ENCODE results near the gene TNFAIP8L2.

DNA sequence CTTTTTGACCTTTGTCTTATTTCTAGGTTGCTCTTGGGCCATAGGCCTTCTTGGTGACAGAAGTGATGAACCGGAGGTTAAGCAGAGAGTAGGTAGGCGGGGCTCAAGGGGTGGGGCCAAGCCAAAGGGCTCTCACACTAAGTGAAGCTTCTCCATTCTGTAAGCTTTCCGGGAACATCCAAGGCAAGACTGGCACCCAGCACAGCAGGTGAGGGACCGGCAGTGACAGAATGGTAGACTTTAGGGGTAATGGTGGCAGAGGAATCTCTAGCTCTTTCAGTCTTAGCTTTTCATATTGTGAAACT lies at the start of gene TNFAIP8L2:
- TF ChIP-seq, protein P1, sequence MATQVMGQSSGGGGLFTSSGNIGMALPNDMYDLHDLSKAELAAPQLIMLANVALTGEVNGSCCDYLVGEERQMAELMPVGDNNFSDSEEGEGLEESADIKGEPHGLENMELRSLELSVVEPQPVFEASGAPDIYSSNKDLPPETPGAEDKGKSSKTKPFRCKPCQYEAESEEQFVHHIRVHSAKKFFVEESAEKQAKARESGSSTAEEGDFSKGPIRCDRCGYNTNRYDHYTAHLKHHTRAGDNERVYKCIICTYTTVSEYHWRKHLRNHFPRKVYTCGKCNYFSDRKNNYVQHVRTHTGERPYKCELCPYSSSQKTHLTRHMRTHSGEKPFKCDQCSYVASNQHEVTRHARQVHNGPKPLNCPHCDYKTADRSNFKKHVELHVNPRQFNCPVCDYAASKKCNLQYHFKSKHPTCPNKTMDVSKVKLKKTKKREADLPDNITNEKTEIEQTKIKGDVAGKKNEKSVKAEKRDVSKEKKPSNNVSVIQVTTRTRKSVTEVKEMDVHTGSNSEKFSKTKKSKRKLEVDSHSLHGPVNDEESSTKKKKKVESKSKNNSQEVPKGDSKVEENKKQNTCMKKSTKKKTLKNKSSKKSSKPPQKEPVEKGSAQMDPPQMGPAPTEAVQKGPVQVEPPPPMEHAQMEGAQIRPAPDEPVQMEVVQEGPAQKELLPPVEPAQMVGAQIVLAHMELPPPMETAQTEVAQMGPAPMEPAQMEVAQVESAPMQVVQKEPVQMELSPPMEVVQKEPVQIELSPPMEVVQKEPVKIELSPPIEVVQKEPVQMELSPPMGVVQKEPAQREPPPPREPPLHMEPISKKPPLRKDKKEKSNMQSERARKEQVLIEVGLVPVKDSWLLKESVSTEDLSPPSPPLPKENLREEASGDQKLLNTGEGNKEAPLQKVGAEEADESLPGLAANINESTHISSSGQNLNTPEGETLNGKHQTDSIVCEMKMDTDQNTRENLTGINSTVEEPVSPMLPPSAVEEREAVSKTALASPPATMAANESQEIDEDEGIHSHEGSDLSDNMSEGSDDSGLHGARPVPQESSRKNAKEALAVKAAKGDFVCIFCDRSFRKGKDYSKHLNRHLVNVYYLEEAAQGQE (IDR thresholded peaks at IDR 0.05) = no peak
- TF ChIP-seq, protein P2, sequence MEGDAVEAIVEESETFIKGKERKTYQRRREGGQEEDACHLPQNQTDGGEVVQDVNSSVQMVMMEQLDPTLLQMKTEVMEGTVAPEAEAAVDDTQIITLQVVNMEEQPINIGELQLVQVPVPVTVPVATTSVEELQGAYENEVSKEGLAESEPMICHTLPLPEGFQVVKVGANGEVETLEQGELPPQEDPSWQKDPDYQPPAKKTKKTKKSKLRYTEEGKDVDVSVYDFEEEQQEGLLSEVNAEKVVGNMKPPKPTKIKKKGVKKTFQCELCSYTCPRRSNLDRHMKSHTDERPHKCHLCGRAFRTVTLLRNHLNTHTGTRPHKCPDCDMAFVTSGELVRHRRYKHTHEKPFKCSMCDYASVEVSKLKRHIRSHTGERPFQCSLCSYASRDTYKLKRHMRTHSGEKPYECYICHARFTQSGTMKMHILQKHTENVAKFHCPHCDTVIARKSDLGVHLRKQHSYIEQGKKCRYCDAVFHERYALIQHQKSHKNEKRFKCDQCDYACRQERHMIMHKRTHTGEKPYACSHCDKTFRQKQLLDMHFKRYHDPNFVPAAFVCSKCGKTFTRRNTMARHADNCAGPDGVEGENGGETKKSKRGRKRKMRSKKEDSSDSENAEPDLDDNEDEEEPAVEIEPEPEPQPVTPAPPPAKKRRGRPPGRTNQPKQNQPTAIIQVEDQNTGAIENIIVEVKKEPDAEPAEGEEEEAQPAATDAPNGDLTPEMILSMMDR (IDR thresholded peaks at IDR 0.05) = no peak
- no peak for TF ChIP-seq JUN (IDR thresholded peaks at IDR 0.05)
- TF ChIP-seq MYC (IDR thresholded peaks at IDR 0.05; ENCODE audit: borderline replicate concordance, low read length) = no peak
- TF ChIP-seq JUNB (IDR thresholded peaks at IDR 0.05) = no peak
- no peak for TF ChIP-seq MAX (IDR thresholded peaks at IDR 0.05)
- no peak for TF ChIP-seq RAD21 (conservative IDR thresholded peaks at IDR 0.05 in 1 of 2, IDR thresholded peaks at IDR 0.05 in 1 of 2)
- TF ChIP-seq, protein P3, sequence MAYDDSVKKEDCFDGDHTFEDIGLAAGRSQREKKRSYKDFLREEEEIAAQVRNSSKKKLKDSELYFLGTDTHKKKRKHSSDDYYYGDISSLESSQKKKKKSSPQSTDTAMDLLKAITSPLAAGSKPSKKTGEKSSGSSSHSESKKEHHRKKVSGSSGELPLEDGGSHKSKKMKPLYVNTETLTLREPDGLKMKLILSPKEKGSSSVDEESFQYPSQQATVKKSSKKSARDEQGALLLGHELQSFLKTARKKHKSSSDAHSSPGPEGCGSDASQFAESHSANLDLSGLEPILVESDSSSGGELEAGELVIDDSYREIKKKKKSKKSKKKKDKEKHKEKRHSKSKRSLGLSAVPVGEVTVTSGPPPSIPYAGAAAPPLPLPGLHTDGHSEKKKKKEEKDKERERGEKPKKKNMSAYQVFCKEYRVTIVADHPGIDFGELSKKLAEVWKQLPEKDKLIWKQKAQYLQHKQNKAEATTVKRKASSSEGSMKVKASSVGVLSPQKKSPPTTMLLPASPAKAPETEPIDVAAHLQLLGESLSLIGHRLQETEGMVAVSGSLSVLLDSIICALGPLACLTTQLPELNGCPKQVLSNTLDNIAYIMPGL (CRISPR knock-in tag; IDR thresholded peaks at IDR 0.05; ENCODE audit: borderline replicate concordance) = no peak
- no peak for TF ChIP-seq BHLHE40 (IDR thresholded peaks at IDR 0.05; ENCODE audit: low read depth, low read length)

All from A549 (cell line).